ENCODE results near the gene PHACTR3. TPM values are rescaled to one million over a fixed set of nuclear protein-coding genes. Genes with fewer than 3 reads are reported as not detected.

The PHACTR3 gene
- polyA plus RNA-seq, 1 experiment, result not detected

GRCh38 chr20:59605601-59606364, 1.4 kb downstream of the PHACTR3 start:
- DNase-seq (ENCODE audit: low read depth, low spot score), result no peak
- no peak overlapping the region for H3K27ac ChIP-seq (ENCODE audit: low read depth, low read length)
- H3K9me3 ChIP-seq (ENCODE audit: control insufficient read depth, insufficient read depth, low read length), result no peaks in the 10 kb centered on the region; the same call in 1 of the 2 replicates
- CTCF ChIA-PET, result no interaction called here
- H3K4me3 ChIP-seq (ENCODE audit: low read depth, low read length), result no peak overlapping the region
- H3K27me3 ChIP-seq (ENCODE audit: control insufficient read depth, insufficient read depth, low read length), result peaks cover 20% of the 10 kb centered on the region
- no peak for TF ChIP-seq CTCF (IDR thresholded peaks at IDR 0.05; ENCODE audit: low read depth, low read length)
- POLR2A ChIA-PET, result no interaction called here

- ChIA-PET POLR2A (no interaction called here), CTCF (no interaction called here)
- no peak for TF ChIP-seq CTCF (IDR thresholded peaks at IDR 0.05; ENCODE audit: low read depth, low read length)
Measured at GRCh38 chr20:59606566-59606965, 2.2 kb downstream of the PHACTR3 start.

GRCh38 chr20:59608396-59608795, 4.1 kb downstream of the PHACTR3 start:
- no peak for DNase-seq (ENCODE audit: low read depth, low spot score)
- H3K27ac ChIP-seq (ENCODE audit: low read depth, low read length), result no peak overlapping the region
- no peak for TF ChIP-seq CTCF (IDR thresholded peaks at IDR 0.05; ENCODE audit: low read depth, low read length)
- no peak overlapping the region for H3K4me3 ChIP-seq (ENCODE audit: low read depth, low read length)
- POLR2A ChIA-PET, result no interaction called here
- CTCF ChIA-PET, result no interaction called here
- H3K27me3 ChIP-seq (ENCODE audit: control insufficient read depth, insufficient read depth, low read length), result peaks cover 15% of the 10 kb centered on the region
- H3K9me3 ChIP-seq (ENCODE audit: control insufficient read depth, insufficient read depth, low read length), result no peaks in the 10 kb centered on the region; the same call in 1 of the 2 replicates

More at GRCh38 chr20:59606566-59606965, 2.2 kb downstream of the PHACTR3 start:
- no peak for DNase-seq (ENCODE audit: low read depth, low spot score)
- Histone ChIP-seq H3K9me3 (ENCODE audit: control insufficient read depth, insufficient read depth, low read length) (no peaks in the 10 kb centered on the region; the same call in 1 of the 2 replicates), H3K27ac (ENCODE audit: low read depth, low read length) (no peak overlapping the region), H3K4me3 (ENCODE audit: low read depth, low read length) (no peak overlapping the region), H3K27me3 (ENCODE audit: control insufficient read depth, insufficient read depth, low read length) (peaks cover 17% of the 10 kb centered on the region)

GRCh38 chr20:59608871-59609270, 4.5 kb downstream of the PHACTR3 start:
- Histone ChIP-seq H3K27me3 (ENCODE audit: control insufficient read depth, insufficient read depth, low read length) (peaks cover 13% of the 10 kb centered on the region), H3K9me3 (ENCODE audit: control insufficient read depth, insufficient read depth, low read length) (no peaks in the 10 kb centered on the region; the same call in 1 of the 2 replicates), H3K4me3 (ENCODE audit: low read depth, low read length) (no peak overlapping the region), H3K27ac (ENCODE audit: low read depth, low read length) (no peak overlapping the region)
- POLR2A ChIA-PET, result no interaction called here
- no peak for TF ChIP-seq CTCF (IDR thresholded peaks at IDR 0.05; ENCODE audit: low read depth, low read length)
- no peak for DNase-seq (ENCODE audit: low read depth, low spot score)
- CTCF ChIA-PET, result no interaction called here

- H3K27ac ChIP-seq (ENCODE audit: low read depth, low read length), result no peak overlapping the region
- TF ChIP-seq CTCF (IDR thresholded peaks at IDR 0.05; ENCODE audit: low read depth, low read length), result no peak
- no peaks in the 10 kb centered on the region; the same call in 1 of the 2 replicates for H3K9me3 ChIP-seq (ENCODE audit: control insufficient read depth, insufficient read depth, low read length)
- no peak overlapping the region for H3K4me3 ChIP-seq (ENCODE audit: low read depth, low read length)
- CTCF ChIA-PET, result no interaction called here
- POLR2A ChIA-PET, result no interaction called here
- H3K27me3 ChIP-seq (ENCODE audit: control insufficient read depth, insufficient read depth, low read length), result peaks cover 4% of the 10 kb centered on the region
- DNase-seq (ENCODE audit: low read depth, low spot score), result no peak
Measured at GRCh38 chr20:59611286-59611685, 6.9 kb downstream of the PHACTR3 start.

Measured in AG04450 (cell line).